HepG2 (cell line): ENCODE measurements around the gene RPUSD2. TPM values are rescaled to one million over a fixed set of nuclear protein-coding genes. Genes with fewer than 3 reads are reported as not detected.

Experiments used
- ATAD3A ChIP-seq: sonication (generic); formaldehyde crosslinking; IDR thresholded peaks from 2 replicates; pipeline ENCODE4 v1.4.0; 2020; ENCODE audit warnings: missing genetic modification reagents
- CEBPG ChIP-seq: IDR thresholded peaks from 2 replicates; pipeline ENCODE4 v1.6.1; 2016
- ISL2 ChIP-seq: sonication (generic); formaldehyde crosslinking; IDR thresholded peaks from 2 replicates; pipeline ENCODE4 v1.5.0; 2020; ENCODE audit warnings: missing genetic modification reagents
- LRRFIP1 ChIP-seq: sonication (generic); formaldehyde crosslinking; conservative IDR thresholded peaks from 2 replicates; pipeline ENCODE4 v1.4.0; 2020; ENCODE audit warnings: missing genetic modification reagents
- TRIM24 ChIP-seq: sonication (generic); formaldehyde crosslinking; IDR thresholded peaks from 2 replicates; pipeline ENCODE4 v1.8.0; 2022; ENCODE audit warnings: mild to moderate bottlenecking, missing genetic modification reagents
- ZBTB40 ChIP-seq, 2 experiments: fragments of 450-650 bp in 1 of 2; sonication (generic) in 1 of 2; formaldehyde crosslinking in 1 of 2; IDR thresholded peaks; 2 replicates each; pipeline versions ENCODE4 v1.6.1 to v1.8.0; 2016 to 2022; ENCODE audit warnings: antibody characterized with exemption in 1 of 2, mild to moderate bottlenecking in 1 of 2, missing genetic modification reagents in 1 of 2
- ZC3H4 ChIP-seq: sonication (generic); formaldehyde crosslinking; IDR thresholded peaks from 2 replicates; pipeline ENCODE4 v1.4.0; 2020; ENCODE audit warnings: missing genetic modification reagents, borderline replicate concordance
- ZNF256 ChIP-seq: sonication (generic); formaldehyde crosslinking; conservative IDR thresholded peaks from 2 replicates; pipeline ENCODE4 v1.4.0; 2020; ENCODE audit warnings: missing genetic modification reagents
- ZNF382 ChIP-seq: sonication (generic); formaldehyde crosslinking; IDR thresholded peaks from 2 replicates; pipeline ENCODE4 v1.5.0; 2020; ENCODE audit warnings: missing genetic modification reagents, mild to moderate bottlenecking, borderline replicate concordance
- ZXDC ChIP-seq: sonication (generic); formaldehyde crosslinking; IDR thresholded peaks from 2 replicates; pipeline ENCODE4 v1.5.0; 2020; ENCODE audit warnings: mild to moderate bottlenecking, missing genetic modification reagents
- polyA plus RNA-seq, 8 experiments: library from polyadenylated mRNA; depleted of rRNA in 3 of 8; stranded (reverse) in 7 of 8; unstranded in 1 of 8; fragments of >200 nt; fragmentation: Illumina TruSeq in 4 of 8; extraction: Trizol in 4 of 8; gene quantifications; 2 replicates each; pipeline versions ENCODE4 v1.2.1 to v1.2.3, GENCODE V29; 2011 to 2016; ENCODE audit warnings: low read depth in 4 of 8, missing spikeins in 1 of 8, mixed read lengths in 1 of 8; ENCODE audit not compliant: insufficient read depth in 1 of 8
- total RNA-seq, 5 experiments: library from RNA; depleted of rRNA; stranded (reverse); fragments of >200 nt; fragmentation: Illumina TruSeq; extraction: Trizol; gene quantifications; 2 replicates each; pipeline ENCODE4 v1.2.3, GENCODE V29; 2016; ENCODE audit warnings: low read depth in 1 of 5
- TF ChIP-seq, protein P1 (sequence below): fragments of 450-650 bp; IDR thresholded peaks from 2 replicates; pipeline ENCODE4 v1.6.1; 2016

Gene RPUSD2
- total and polyA plus RNA-seq, 2 of the 13 experiments (the other 11 are each of a cell fraction or from before 2014, with no cell fraction given), result 8.6 to 14.5 TPM

- no peak for TF ChIP-seq ZBTB40 (IDR thresholded peaks at IDR 0.05)
- TF ChIP-seq ZBTB40 (CRISPR knock-in tag; IDR thresholded peaks at IDR 0.05), result peak; percentile 24; the same call in 1 of the 2 replicates
- peak; percentile 60 for TF ChIP-seq ISL2 (CRISPR knock-in tag)
- TF ChIP-seq, protein P1, sequence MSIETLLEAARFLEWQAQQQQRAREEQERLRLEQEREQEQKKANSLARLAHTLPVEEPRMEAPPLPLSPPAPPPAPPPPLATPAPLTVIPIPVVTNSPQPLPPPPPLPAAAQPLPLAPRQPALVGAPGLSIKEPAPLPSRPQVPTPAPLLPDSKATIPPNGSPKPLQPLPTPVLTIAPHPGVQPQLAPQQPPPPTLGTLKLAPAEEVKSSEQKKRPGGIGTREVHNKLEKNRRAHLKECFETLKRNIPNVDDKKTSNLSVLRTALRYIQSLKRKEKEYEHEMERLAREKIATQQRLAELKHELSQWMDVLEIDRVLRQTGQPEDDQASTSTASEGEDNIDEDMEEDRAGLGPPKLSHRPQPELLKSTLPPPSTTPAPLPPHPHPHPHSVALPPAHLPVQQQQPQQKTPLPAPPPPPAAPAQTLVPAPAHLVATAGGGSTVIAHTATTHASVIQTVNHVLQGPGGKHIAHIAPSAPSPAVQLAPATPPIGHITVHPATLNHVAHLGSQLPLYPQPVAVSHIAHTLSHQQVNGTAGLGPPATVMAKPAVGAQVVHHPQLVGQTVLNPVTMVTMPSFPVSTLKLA, result no peak
- TF ChIP-seq ATAD3A, result no peak
- no peak for TF ChIP-seq ZNF382
- peak; percentile 100 for TF ChIP-seq CEBPG (CRISPR knock-in tag)
- TF ChIP-seq TRIM24 (CRISPR knock-in tag), result no peak
- TF ChIP-seq ZXDC (CRISPR knock-in tag), result no peak
- TF ChIP-seq ZC3H4 (CRISPR knock-in tag), result no peak
- peak; percentile 88 for TF ChIP-seq ZNF256
- no peak for TF ChIP-seq LRRFIP1 (CRISPR knock-in tag)
Measured at GRCh38 chr15:40593588-40594428, 24.7 kb downstream of the RPUSD2 start, which contains the start of gene KNL1 (continued).
